Hepatocyte (in vitro differentiated cells): ENCODE data around the gene ZW10.

Experiments used
- EZH2 ChIP-seq: fragments of 200-600 bp; sonication (generic); IDR thresholded peaks from 2 replicates; pipeline ENCODE4 v1.6.1; 2016; ENCODE audit warnings: antibody characterized with exemption, mild to moderate bottlenecking, borderline replicate concordance
- TF ChIP-seq, protein P1 (sequence below): fragments of 200-600 bp; sonication (generic); IDR thresholded peaks from 2 replicates; pipeline ENCODE4 v1.5.1; 2016; ENCODE audit warnings: antibody characterized with exemption, mild to moderate bottlenecking; ENCODE audit not compliant: poor library complexity

DNA sequence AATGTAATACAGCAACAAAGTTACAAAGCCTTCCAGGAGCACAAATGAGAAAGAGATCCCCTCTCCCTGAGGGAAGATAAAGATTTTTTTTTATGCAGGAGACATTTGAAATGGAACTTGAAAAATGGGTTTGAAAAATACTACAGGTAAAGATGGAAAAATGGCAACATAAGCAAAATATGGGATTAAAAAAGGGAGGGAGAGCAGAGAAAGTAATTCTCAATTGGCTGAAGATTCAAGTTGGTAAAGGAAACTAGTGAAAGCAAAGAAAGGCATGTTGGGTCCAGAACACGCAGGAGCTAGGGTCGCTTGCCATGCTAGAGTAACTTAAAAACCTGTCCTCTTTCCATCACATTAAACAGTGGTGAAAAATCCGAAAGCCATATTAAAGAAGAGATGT is 1.5 kb downstream of the ZW10 start:
- TF ChIP-seq, protein P1, sequence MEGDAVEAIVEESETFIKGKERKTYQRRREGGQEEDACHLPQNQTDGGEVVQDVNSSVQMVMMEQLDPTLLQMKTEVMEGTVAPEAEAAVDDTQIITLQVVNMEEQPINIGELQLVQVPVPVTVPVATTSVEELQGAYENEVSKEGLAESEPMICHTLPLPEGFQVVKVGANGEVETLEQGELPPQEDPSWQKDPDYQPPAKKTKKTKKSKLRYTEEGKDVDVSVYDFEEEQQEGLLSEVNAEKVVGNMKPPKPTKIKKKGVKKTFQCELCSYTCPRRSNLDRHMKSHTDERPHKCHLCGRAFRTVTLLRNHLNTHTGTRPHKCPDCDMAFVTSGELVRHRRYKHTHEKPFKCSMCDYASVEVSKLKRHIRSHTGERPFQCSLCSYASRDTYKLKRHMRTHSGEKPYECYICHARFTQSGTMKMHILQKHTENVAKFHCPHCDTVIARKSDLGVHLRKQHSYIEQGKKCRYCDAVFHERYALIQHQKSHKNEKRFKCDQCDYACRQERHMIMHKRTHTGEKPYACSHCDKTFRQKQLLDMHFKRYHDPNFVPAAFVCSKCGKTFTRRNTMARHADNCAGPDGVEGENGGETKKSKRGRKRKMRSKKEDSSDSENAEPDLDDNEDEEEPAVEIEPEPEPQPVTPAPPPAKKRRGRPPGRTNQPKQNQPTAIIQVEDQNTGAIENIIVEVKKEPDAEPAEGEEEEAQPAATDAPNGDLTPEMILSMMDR = no peak
- no peak for TF ChIP-seq EZH2
